ENCODE results near the gene BTN1A1.

DNA sequence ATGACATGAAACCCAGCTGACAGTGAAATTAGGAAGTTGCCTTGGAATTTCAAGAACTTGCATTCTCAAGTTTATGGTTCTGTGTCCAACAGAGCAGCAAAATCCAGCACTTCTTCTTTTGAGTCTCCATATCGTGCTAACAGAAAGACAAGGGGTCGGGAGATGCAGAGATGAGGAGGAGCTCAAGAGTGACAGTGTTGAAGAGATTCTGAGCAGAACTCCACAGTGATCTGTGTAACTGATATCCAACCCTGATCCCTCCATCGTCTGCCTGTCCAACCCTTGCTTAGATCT lies 21.2 kb upstream of the BTN1A1 start:
- no peak for TF ChIP-seq POLR2A (IDR thresholded peaks at IDR 0.05)
- TF ChIP-seq, protein P1, sequence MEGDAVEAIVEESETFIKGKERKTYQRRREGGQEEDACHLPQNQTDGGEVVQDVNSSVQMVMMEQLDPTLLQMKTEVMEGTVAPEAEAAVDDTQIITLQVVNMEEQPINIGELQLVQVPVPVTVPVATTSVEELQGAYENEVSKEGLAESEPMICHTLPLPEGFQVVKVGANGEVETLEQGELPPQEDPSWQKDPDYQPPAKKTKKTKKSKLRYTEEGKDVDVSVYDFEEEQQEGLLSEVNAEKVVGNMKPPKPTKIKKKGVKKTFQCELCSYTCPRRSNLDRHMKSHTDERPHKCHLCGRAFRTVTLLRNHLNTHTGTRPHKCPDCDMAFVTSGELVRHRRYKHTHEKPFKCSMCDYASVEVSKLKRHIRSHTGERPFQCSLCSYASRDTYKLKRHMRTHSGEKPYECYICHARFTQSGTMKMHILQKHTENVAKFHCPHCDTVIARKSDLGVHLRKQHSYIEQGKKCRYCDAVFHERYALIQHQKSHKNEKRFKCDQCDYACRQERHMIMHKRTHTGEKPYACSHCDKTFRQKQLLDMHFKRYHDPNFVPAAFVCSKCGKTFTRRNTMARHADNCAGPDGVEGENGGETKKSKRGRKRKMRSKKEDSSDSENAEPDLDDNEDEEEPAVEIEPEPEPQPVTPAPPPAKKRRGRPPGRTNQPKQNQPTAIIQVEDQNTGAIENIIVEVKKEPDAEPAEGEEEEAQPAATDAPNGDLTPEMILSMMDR (IDR thresholded peaks at IDR 0.05): no peak
